Raji (cell line): Measurements from ENCODE around the gene CAND2.

Experiments used
- POLR2A ChIP-seq: IDR thresholded peaks from 2 replicates; pipeline ENCODE4 v1.6.1; 2011; ENCODE audit warnings: low read depth, low read length, control low read depth; ENCODE audit not compliant: insufficient read depth

Gene CAND2

DNA sequence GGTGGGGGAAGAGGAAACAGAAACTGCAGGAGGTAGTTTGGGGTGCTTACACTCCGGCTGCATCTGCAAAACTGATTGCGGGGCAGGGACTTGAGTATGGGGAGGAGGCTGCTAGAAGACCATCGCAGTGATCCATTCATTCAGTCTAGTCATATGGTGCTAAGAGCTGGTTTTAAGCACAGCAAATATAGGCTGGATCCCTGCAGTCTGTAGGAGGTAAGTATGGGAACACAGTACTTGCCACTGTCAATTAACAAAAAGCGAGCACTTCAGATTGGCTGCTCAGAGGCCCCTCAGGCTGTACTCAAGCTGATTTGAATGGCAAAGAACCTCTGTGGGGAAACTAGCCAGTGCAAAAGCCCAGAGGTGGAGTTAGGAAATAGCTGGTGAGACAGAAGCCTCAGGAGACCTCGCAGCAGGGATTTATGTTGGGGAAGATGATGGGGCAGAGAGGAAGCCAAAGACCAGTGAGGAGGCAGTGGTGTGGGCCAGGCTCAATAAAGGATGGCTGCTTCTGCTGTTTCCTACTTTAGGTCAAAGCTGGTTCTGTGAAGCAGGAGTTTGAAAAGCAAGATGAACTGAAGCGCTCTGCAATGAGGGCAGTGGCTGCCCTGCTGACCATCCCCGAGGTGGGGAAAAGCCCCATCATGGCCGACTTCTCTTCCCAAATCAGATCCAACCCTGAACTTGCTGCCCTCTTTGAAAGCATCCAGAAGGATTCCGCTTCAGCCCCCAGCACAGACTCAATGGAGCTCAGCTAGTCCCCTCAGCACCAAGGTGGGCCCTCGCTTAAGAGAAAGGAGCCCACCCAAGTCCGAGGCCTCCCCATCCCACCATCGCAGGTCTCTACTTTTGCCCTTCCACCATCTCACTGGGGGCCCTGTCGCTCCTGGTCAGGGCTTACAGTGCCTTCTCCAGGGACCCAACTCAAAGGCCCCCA lies 37.0 kb downstream of the CAND2 start:
- TF ChIP-seq POLR2A, result 0 out of 2 replicates have a peak, but pooled peaks have one; percentile 2

DNA sequence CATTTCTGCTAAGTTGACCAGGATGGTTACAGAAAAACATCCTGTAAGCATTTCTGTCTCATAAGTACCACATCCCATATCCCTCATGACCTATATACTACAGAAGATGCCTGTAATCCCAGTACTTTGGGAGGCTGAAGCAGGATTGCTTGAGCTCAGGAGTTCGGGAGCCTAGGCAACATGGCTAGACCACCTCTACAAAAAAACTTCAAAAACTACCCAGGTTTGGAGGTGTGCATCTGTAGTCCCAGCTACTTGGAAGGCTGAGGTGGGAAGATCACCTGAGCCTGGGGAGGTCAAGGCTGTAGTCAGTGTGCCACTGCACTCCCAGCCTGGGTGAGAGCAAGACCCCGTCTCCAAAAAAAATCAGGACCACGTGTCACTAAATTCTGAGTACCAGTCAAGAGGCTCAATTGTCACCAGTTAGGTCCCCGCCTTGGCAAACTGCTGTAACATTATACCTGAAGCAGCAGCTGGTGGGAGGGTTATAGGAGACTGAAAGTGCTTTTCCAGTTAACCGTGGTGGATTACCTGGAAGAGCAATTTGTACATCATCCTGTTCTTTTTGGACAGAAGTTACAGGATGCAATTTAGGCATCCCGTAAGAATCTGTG lies 38.7 kb downstream of the CAND2 start:
- TF ChIP-seq POLR2A, result no peak

DNA sequence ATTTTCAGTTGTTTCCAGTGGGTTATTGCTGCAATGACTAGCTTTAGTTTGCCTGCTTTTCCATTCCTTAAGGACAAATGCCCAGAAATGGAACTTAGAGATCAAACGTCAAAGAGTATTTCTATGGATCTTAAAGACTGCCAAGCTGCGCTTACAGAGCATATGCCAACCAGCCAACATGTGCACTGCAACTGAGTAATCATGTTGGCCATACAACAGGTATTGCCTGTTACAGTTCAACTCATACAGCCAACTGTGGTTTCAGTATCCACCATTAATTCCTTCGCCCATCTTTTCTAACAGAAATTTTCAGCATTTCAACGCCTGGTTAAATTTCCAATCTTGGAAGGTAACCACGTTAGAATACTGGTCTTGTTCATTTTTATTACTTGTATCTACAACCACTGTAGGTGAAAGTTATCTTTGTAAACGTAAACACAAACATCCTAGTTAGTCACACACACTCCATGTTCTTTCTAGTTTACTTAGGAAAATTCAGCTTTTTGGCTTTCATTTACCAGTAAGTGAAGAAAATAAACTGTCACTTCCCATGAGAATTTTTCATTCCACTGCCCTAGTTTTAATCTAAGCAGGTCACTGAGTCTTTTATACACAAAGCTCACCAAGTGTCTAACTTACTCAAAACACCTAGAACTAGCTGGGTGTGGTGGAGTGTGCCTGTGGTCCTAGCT lies 41.0 kb downstream of the CAND2 start:
- no peak for TF ChIP-seq POLR2A

DNA sequence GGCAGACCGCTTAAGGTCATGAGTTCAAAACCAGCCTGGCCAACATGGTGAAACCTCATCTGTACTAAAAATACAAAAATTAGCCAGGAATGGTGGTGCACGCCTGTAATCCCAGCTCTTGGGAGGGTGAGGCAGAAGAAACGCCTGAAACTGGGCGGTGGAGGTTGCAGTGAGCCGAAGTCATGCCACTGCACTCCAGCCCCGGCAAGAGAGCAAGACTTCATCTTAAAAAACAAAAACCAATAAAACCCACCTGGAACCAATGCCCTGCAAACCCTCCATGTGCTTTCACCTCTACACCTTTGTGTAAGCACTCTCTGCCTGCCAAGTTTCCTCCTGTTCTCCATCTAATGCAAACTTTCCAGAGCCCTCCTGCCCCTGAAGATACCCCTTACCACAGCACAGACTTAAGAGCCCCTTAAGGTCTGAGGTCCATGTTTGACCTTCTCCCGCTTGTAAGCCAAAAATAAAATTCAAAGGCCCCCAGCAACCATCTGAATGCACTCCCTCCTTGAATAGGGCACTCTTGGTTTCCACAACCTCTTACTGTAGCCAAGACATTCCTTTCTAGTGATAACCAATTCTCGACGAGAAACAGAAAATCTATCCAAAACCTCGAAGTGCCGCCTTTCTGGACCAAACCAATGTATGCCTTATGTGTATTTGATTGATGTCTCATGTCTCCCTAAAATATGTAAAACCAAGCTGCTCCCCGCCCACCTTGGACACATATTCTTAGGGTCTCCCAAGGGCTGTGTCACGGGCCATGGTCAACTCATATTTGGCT lies 41.9 kb downstream of the CAND2 start:
- no peak for TF ChIP-seq POLR2A

DNA sequence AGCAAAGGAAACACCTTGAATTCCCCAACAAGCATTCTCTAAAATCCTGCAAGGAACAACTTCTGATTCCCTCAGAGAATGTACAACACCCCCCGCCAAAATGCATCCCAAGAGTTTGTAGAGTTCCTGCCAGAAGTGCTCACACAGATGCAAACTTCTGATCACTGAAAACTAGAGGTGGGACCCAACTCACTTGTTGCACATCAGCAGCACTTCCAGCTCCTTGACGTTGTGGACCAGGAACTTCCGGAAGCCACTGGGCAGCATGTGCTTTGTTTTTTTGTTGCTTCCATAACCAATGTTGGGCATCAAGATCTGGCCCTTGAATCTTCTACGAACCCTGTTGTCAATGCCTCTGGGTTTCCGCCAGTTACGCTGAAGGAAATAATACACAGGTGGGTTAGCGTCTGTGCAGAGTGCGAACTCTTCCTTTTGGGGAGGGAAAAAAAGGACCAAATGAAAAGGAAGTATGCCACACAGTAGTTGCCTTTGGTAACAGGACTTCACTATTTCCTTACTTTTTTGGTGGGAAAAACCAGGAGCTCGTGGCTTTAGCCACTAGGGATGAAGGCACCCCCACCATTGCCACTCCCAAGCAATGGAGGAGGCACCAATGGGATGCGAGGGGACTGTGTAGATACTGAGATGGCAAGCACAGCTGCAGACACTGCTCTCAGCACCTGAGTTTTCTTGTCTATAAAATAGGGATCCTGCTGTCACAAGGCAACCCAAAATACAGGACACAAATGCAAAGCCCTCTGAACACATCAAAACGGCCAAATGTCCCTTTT lies 42.9 kb downstream of the CAND2 start:
- no peak for TF ChIP-seq POLR2A

DNA sequence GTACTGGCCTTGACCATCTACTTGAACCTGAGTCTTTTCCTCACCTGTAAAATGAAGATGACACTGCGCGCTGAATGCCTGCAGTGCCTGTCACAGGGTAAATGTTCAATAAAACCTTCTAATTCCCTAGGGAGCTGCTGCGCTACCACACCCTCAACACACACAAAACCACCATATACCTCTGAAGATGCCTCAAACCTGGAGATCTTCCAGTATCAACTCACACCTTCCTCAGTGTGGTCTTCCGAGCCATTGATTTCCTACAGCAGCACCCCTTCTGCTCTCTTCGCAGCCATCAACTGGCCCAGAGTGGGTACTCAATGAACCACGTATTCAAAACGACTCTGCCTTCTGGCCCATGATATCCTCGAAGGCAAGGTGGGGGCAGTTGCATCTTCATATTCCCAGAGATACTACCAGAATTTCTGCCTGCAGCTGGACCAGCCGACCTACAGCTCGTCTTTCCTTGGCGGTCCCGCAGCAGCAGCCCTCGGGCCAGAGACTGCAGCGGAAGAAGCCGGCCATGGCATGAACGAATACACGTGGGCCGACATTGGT lies 44.2 kb downstream of the CAND2 start:
- TF ChIP-seq POLR2A, result no peak

DNA sequence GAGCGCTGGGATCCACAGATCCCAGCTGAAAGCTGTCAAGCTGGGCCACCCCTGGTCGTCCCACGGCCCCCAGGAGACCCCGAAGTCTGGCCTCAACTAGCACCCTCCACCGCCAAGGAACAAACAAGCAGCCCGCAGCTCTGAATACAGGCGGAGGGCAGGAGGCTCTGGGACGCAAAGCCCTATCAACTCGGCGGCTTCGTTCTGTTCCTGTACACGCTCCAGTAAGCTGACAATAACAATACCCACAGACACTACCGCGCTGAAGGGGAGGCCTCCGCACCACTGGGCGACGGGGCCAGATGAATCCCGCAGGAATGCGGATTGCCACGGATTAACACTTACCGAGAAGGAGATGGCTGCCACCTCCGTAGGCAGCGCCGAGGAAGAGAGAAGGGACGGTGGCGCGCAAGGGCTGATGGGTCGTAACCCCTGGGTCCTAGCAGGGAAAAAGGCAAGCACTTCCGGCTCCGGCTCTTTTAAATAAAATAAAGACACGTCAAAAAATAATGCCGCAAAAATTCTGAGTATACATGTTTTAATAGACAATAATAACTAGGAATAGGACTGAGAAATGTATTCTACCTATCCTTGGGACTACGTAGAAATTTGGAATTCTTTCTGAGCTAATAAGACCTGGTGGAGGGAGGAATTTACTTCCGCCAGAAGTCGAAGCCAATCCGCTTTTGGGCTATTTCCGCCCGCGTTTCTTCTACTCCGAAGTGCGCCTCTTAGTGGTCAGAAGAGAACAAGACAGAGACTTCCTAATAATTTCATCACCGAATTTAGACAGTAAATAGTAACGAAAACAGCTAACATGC lies 44.9 kb downstream of the CAND2 start, which contains the start of gene RPL32:
Gene RPL32, minus strand, starts transcription at position 417 of the 821 bp plus-strand sequence. CDS start 1,328 bp downstream, outside the sequence.
- TF ChIP-seq POLR2A, result peak; percentile 98

- no peak for TF ChIP-seq POLR2A
Measured at GRCh38 chr3:12841970-12842328, 45.5 kb downstream of the CAND2 start.

DNA sequence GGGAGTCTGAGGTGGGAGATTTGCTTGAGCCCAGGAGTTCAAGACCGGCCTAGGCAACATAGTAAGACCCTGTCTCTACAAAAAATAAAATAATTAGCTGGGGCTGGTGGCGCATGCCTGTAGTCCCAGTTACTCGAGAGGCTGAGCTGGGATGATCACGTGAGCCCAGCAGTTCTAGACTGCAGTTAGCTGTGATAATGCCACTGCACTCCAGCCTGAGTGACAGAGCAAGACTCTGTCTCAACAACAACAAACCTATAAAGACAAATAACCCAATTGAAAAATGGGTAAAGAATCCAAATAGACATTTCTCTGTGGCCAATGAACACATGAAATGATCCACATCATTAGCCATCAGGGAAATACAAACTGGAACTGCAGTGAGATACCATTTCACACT lies 46.0 kb downstream of the CAND2 start:
- TF ChIP-seq POLR2A, result no peak

- TF ChIP-seq POLR2A, result no peak
Measured at GRCh38 chr3:12845811-12846210, 49.3 kb downstream of the CAND2 start.

DNA sequence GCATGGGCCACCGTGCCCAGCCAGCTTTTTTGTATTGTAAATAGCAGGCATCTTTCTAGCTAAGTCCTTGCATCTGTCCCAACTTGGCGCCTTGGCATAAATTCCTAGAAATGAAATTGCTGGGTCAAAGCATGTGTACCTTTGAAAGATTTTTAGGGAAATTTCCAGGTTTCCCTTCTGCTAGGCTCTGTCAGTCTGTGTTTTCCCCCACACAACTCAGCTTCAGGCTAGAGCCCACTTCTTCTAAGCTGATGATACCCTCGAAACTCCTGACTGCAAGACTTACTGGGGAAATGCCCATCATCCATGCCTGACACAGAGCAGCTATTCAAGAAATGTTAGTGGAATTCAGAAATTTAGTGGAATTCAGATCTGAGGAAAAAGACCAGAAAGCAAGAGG lies 55.7 kb downstream of the CAND2 start:
- TF ChIP-seq POLR2A, result no peak

DNA sequence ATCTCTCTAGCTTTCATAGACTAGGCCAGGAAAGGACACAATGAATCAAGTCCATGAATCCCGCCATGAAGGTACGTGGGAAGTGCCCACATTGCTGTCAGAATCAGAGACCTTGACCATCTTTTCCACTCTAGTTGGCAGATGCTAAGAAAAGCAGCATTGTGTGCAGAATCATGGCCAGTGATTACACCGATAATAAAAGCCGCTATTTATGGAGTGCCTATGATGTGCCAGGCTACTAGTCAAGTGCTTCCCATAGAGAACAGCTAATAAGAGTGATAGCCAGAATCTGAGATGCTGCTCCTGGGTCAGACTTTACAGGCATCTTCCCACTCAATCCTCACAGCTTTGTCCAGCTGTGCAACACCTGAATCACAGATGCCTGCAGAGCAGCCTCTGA lies 58.1 kb downstream of the CAND2 start:
- no peak for TF ChIP-seq POLR2A

DNA sequence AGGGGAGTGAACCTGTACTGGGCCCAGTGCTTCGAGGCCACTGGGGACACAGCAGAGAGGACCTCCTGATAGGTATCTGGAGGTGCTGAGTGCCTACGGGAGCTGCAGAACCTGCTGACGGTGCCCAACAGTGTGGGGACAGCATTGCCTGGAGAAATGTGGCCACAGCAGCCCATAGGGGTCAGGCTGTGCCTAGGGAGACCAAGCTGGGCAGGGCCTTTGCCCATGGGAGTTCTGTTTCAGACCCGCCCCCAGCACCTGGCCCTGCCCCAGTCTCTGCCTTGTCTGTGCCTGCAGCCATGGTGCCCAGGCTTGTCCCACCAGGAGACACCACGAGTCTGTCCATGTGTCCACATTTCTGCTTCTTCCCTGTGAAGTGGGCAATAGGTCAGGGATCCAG lies 60.1 kb downstream of the CAND2 start:
- no peak for TF ChIP-seq POLR2A
